GM19099 (cell line): Measurements from ENCODE around the gene SOCS3.

ENCODE experiments used
- POLR2A ChIP-seq: IDR thresholded peaks from 3 replicates; pipeline ENCODE4 v1.6.1; 2011; ENCODE audit warnings: low read depth; ENCODE audit not compliant: insufficient read length; ENCODE audit errors: extremely low read depth

Gene SOCS3

GRCh38 chr17:78365561-78366108, 5.8 kb upstream of the SOCS3 start:
- TF ChIP-seq POLR2A, result no peak

- TF ChIP-seq POLR2A, result no peak
These were observed 4.8 kb upstream of the SOCS3 start for GRCh38 chr17:78364436-78365281.

- no peak for TF ChIP-seq POLR2A
These were observed 2.8 kb upstream of the SOCS3 start for GRCh38 chr17:78362671-78363070.

- TF ChIP-seq POLR2A, result no peak
These were observed 2.4 kb upstream of the SOCS3 start for GRCh38 chr17:78362232-78362631.

GRCh38 chr17:78361225-78361701, 1.4 kb upstream of the SOCS3 start:
- TF ChIP-seq POLR2A, result no peak

GRCh38 chr17:78360371-78361224, 721 bp upstream of the SOCS3 start:
- TF ChIP-seq POLR2A, result no peak

- no peak for TF ChIP-seq POLR2A
These were observed 418 bp downstream of the SOCS3 start for GRCh38 chr17:78359321-78359996.

GRCh38 chr17:78358538-78359320, 1.1 kb downstream of the SOCS3 start:
- no peak for TF ChIP-seq POLR2A

- TF ChIP-seq POLR2A, result no peak
These were observed 2.0 kb downstream of the SOCS3 start for GRCh38 chr17:78357672-78358537.

GRCh38 chr17:78357177-78357586, 2.7 kb downstream of the SOCS3 start:
- no peak for TF ChIP-seq POLR2A

GRCh38 chr17:78356101-78356713, 3.7 kb downstream of the SOCS3 start:
- no peak for TF ChIP-seq POLR2A

GRCh38 chr17:78355701-78356100, 4.2 kb downstream of the SOCS3 start:
- TF ChIP-seq POLR2A, result no peak
